ENCODE data around the gene GSX2.
"Not testable (repeated sequence)": the region's sequence is repeated elsewhere in the genome, so short reads cannot be mapped to it uniquely, and the experiment has no call there.

The GSX2 gene

GRCh38 chr4:54104907-54105306 lies 4.9 kb downstream of the GSX2 start:
- TF ChIP-seq CTCF (IDR thresholded peaks at IDR 0.05; ENCODE audit: insufficient read depth, missing control alignments): no peak
- FAIRE-seq (no peak), DNase-seq (ENCODE audit: insufficient read length, low spot score) (no peak)

- DNase-seq (ENCODE audit: insufficient read length, low spot score) (no peak), FAIRE-seq (no peak)
- TF ChIP-seq CTCF (IDR thresholded peaks at IDR 0.05; ENCODE audit: insufficient read depth, missing control alignments): no peak
These were observed 8.2 kb downstream of the GSX2 start for GRCh38 chr4:54107951-54108748.

GRCh38 chr4:54109241-54110018 lies 9.5 kb downstream of the GSX2 start:
- DNase-seq (ENCODE audit: insufficient read length, low spot score): no peak
- no peak for FAIRE-seq
- TF ChIP-seq CTCF (IDR thresholded peaks at IDR 0.05; ENCODE audit: insufficient read depth, missing control alignments): no peak

GRCh38 chr4:54110019-54110416 lies 10.1 kb downstream of the GSX2 start:
- no peak for DNase-seq (ENCODE audit: insufficient read length, low spot score)
- TF ChIP-seq CTCF (IDR thresholded peaks at IDR 0.05; ENCODE audit: insufficient read depth, missing control alignments): no peak
- FAIRE-seq: no peak

- DNase-seq (ENCODE audit: insufficient read length, low spot score); FAIRE-seq: not testable (repeated sequence)
These were observed 13.2 kb downstream of the GSX2 start for GRCh38 chr4:54113206-54113605.

GRCh38 chr4:54116246-54116645 lies 16.3 kb downstream of the GSX2 start:
- FAIRE-seq; DNase-seq (ENCODE audit: insufficient read length, low spot score): not testable (repeated sequence)

GRCh38 chr4:54118850-54119589 lies 19.1 kb downstream of the GSX2 start:
- FAIRE-seq: no peak
- no peak for TF ChIP-seq CTCF (IDR thresholded peaks at IDR 0.05; ENCODE audit: insufficient read depth, missing control alignments)

More at GRCh38 chr4:54118850-54119589, 19.1 kb downstream of the GSX2 start:
- DNase-seq (ENCODE audit: insufficient read length, low spot score): no peak

Data from D721Med (cell line).